HEK293T (cell line): Measurements from ENCODE around the gene GALNT18.

Experiments used
- CTCF ChIA-PET: fragments of 350-600 bp; formaldehyde crosslinking; extraction: SDS; loops from one replicate; lab custom pipeline; 2021; ENCODE audit warnings: antibody characterized with exemption, inconsistent platforms; lab: Yijun Ruan, JAX
- POLR2A ChIA-PET: fragments of 350-600 bp; formaldehyde crosslinking; extraction: SDS; loops from one replicate; lab custom pipeline; 2020; ENCODE audit warnings: antibody characterized with exemption, inconsistent platforms; lab: Yijun Ruan, JAX
- DNase-seq: peaks from one replicate; pipeline ENCODE4 v3.0.0; 2012; ENCODE audit warnings: mixed read lengths; ENCODE audit errors: extremely low spot score
- ARNT ChIP-seq: fragments of 450-650 bp; IDR thresholded peaks from 2 replicates; pipeline ENCODE4 v1.6.1; 2017; ENCODE audit warnings: mild to moderate bottlenecking
- BHLHE40 ChIP-seq: fragments of 450-650 bp; IDR thresholded peaks from 2 replicates; pipeline ENCODE4 v1.6.1; 2016; ENCODE audit warnings: mild to moderate bottlenecking, moderate library complexity, borderline replicate concordance
- CTBP1 ChIP-seq: fragments of 450-650 bp; IDR thresholded peaks from 2 replicates; pipeline ENCODE4 v1.6.1; 2016; ENCODE audit warnings: borderline replicate concordance
- ELF4 ChIP-seq: fragments of 450-650 bp; IDR thresholded peaks from 2 replicates; pipeline ENCODE4 v1.6.1; 2017; ENCODE audit warnings: antibody characterized with exemption
- FOXA1 ChIP-seq: fragments of 450-650 bp; IDR thresholded peaks from 2 replicates; pipeline ENCODE4 v1.6.1; 2016; ENCODE audit warnings: mild to moderate bottlenecking
- FOXK2 ChIP-seq: fragments of 450-650 bp; IDR thresholded peaks from 2 replicates; pipeline ENCODE4 v1.6.1; 2016; ENCODE audit warnings: mild to moderate bottlenecking
- FOXM1 ChIP-seq: fragments of 450-650 bp; IDR thresholded peaks from 2 replicates; pipeline ENCODE4 v1.6.1; 2017; ENCODE audit warnings: mild to moderate bottlenecking, borderline replicate concordance
- HDGF ChIP-seq: fragments of 450-650 bp; IDR thresholded peaks from 2 replicates; pipeline ENCODE4 v1.6.1; 2017; ENCODE audit warnings: antibody characterized with exemption, borderline replicate concordance
- L3MBTL2 ChIP-seq: fragments of 450-650 bp; conservative IDR thresholded peaks from 2 replicates; pipeline ENCODE4 v1.6.1; 2016; ENCODE audit warnings: mild to moderate bottlenecking
- LEF1 ChIP-seq: fragments of 450-650 bp; IDR thresholded peaks from 2 replicates; pipeline ENCODE4 v1.6.1; 2017; ENCODE audit warnings: mild to moderate bottlenecking, borderline replicate concordance
- NFRKB ChIP-seq: fragments of 450-650 bp; IDR thresholded peaks from 2 replicates; pipeline ENCODE4 v1.6.1; 2016; ENCODE audit warnings: mild to moderate bottlenecking, moderate library complexity
- PKNOX1 ChIP-seq: fragments of 450-650 bp; IDR thresholded peaks from 2 replicates; pipeline ENCODE4 v1.6.1; 2016
- SP1 ChIP-seq: fragments of 450-650 bp; IDR thresholded peaks from 2 replicates; pipeline ENCODE4 v1.6.1; 2017
- SUZ12 ChIP-seq: fragments of 450-650 bp; IDR thresholded peaks from 2 replicates; pipeline ENCODE4 v1.6.1; 2016; ENCODE audit warnings: mild to moderate bottlenecking
- TARDBP ChIP-seq: fragments of 450-650 bp; IDR thresholded peaks from 2 replicates; pipeline ENCODE4 v1.6.1; 2016
- ZNF384 ChIP-seq: fragments of 450-650 bp; IDR thresholded peaks from 2 replicates; pipeline ENCODE4 v1.6.1; 2016

GALNT18 gene

DNA sequence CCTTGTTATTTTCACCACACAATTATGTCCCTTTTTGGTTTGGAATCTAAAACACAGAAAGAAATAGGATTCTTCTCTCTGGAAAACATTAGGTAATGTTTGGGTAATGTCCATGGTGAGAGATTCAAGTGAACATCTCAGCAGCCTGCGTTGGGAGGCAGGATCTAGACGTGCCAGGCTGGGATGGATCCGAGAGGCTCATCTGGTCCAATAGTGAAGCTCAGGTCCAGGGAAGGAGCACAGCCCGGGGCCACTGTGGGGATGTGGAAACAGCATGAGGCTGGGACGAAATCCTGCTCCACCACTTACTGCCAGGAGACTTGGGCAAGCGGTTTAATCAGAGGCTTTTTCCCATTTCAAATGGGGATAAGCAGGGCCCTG is 378.6 kb downstream of the GALNT18 start:
- POLR2A ChIA-PET = no interaction called here
- CTCF ChIA-PET = no interaction called here
- no peak for DNase-seq
- no peak for TF ChIP-seq PKNOX1
- no peak for TF ChIP-seq FOXK2
- TF ChIP-seq BHLHE40 = no peak
- TF ChIP-seq HDGF = no peak
- TF ChIP-seq L3MBTL2 = no peak
- TF ChIP-seq TARDBP = no peak
- no peak for TF ChIP-seq ZNF384
- no peak for TF ChIP-seq SP1
- no peak for TF ChIP-seq NFRKB
- TF ChIP-seq ELF4 = no peak
- TF ChIP-seq FOXM1 = no peak
- TF ChIP-seq SUZ12 = no peak
- TF ChIP-seq LEF1 = no peak
- no peak for TF ChIP-seq FOXA1
- no peak for TF ChIP-seq ARNT
- TF ChIP-seq CTBP1 = no peak

DNA sequence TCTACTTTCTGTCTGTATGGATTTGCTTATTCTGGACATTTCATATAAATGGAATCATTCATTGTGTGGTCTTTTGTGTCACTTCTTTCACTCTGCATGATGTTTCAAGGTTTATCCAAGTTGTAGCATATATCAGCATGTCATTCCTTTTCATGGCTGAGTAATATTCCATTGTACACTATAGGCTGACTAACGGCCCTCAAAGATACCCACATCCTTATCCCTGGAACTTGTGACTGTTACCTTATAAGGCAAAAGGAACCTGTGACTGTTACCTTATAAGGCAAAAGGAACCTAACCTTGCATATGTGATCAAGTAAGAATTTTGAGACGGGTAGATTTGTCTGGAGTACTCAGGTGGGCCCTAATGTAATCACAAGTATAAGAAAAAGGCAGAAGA is 380.5 kb downstream of the GALNT18 start:
- TF ChIP-seq CTBP1 (no peak), FOXK2 (no peak), BHLHE40 (no peak), FOXM1 (no peak), HDGF (no peak), SP1 (no peak), PKNOX1 (no peak), FOXA1 (no peak), L3MBTL2 (no peak), ZNF384 (no peak), TARDBP (no peak), LEF1 (no peak), NFRKB (no peak), ELF4 (no peak), ARNT (no peak), SUZ12 (no peak)
- DNase-seq = no peak
- ChIA-PET CTCF (interaction anchor here (0.6 kb wide), 1 partner anchor 9 kb away, joined by 4 read pairs; no protein-coding TSS in a partner anchor), POLR2A (no interaction called here)

DNA sequence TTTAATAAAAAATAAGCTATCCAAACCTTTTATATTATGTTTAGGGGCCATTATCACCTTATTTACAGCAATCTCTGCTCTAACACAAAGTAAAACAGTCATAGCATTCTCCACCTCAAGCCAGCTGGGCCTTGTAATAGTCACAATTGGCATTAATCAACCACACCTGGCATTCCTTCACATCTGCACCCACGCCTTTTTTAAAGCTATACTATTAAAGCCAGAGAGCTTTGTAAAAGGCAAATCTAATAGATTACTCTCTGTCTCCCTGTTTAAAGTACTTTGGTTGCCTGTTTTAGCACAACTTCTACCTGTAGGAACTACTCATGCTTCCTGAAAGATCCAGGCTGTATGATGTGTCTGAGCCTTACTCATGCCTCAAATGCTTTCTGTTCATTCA is 381.8 kb downstream of the GALNT18 start:
- TF ChIP-seq NFRKB (no peak), HDGF (no peak)
- no peak for DNase-seq
- CTCF ChIA-PET = no interaction called here
- POLR2A ChIA-PET = no interaction called here

DNA sequence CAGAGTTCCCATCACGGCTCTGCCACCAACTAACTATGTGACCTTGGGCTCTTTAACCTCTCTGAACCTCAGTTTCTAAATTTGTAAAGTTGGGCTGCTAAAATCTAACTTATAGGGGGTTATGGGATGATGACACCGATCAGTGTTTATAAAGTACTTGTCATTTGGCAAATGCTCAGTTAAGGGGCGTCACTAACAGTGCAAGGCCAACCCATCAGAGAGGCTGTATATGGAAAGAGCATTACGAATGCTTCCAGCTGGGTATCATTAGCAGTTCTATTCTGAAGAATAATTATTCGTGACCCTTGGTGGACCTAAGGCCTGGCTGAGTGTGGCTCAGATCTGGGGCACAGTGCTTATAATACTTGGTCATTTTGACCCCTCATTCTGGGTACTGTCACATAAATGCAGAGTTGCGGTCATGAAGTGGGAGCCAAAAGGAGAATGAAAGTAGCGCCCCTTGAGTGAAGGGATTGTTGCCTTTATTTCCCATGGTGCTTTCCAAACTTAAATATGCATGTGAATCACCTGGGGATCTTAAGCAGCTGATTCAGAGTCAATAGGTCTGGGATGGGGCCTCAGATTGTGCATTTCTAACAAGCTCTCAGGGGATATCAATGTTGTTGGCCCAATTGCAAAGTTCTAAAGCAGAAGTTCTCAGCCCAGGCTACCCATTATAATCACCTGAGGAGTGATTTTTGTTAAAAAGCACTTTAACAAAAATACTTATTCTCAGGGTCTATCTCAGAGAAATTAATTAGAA is 384.6 kb downstream of the GALNT18 start:
- ChIA-PET POLR2A (no interaction called here), CTCF (no interaction called here)
- TF ChIP-seq ELF4 = no peak
- TF ChIP-seq ZNF384 = no peak
- TF ChIP-seq ARNT = no peak
- TF ChIP-seq BHLHE40 = no peak
- no peak for TF ChIP-seq PKNOX1
- TF ChIP-seq SUZ12 = no peak
- no peak for TF ChIP-seq FOXA1
- no peak for TF ChIP-seq HDGF
- TF ChIP-seq TARDBP = no peak
- no peak for TF ChIP-seq CTBP1
- TF ChIP-seq LEF1 = no peak
- DNase-seq = no peak

GRCh38 chr11:11236498-11237059 is 385.2 kb downstream of the GALNT18 start:
- no peak for DNase-seq
- POLR2A ChIA-PET = no interaction called here
- CTCF ChIA-PET = interaction anchor here (1.1 kb wide), 1 partner anchor 29 kb away, joined by 4 read pairs; no protein-coding TSS in a partner anchor
- TF ChIP-seq L3MBTL2 (no peak), ARNT (no peak), FOXM1 (no peak), NFRKB (no peak), SP1 (no peak), BHLHE40 (no peak), ZNF384 (no peak), FOXA1 (no peak), SUZ12 (no peak), FOXK2 (no peak), ELF4 (no peak), LEF1 (no peak), PKNOX1 (no peak)

DNA sequence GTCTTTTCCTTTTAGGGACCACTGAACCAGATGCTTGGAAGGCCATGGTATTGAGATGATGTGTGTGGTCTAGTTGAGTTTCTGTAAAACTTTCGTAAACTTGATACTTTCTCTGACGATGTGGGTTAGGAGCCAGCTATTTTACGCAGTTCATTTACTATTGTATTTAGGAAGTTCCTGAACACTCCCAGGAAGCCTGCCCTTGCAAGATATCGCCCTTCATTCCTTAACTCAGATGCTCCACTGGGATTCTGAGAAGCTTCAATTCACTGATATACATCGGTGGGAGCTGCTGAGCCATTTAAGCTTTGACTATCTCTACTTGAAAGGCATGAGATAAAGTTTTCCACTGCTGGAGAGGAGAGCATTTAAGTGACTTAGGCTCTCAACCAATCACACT is 390.0 kb downstream of the GALNT18 start:
- no peak for DNase-seq
- CTCF ChIA-PET = interaction anchor here (1.0 to 1.7 kb wide), 2 partner anchors 74 to 439 kb away, joined by 3 read pairs; no protein-coding TSS in a partner anchor
- POLR2A ChIA-PET = no interaction called here
- no peak for TF ChIP-seq FOXA1
- TF ChIP-seq FOXK2 = no peak
- no peak for TF ChIP-seq SUZ12
- no peak for TF ChIP-seq CTBP1
- no peak for TF ChIP-seq SP1
- no peak for TF ChIP-seq PKNOX1
- no peak for TF ChIP-seq ZNF384
- no peak for TF ChIP-seq TARDBP
- TF ChIP-seq NFRKB = no peak
- TF ChIP-seq ELF4 = no peak
- no peak for TF ChIP-seq ARNT
- no peak for TF ChIP-seq HDGF
- no peak for TF ChIP-seq FOXM1
